Central memory CD8-positive, alpha-beta T cell (primary cell): Measurements from ENCODE around the gene MBNL2.

Experiments used
- ATAC-seq: fragments of 150-1000 bp; cut with Tn5 transposase; replicated peaks from 2 replicates; pipeline ENCODE4 v1.10.0; 2022; ENCODE audit warnings: mild to moderate bottlenecking, moderate FRiP score, moderate number of reproducible peaks; ENCODE audit not compliant: poor library complexity, severe bottlenecking; ENCODE audit errors: extremely low read depth
- DNase-seq, 2 donors: peaks; one replicate each; pipeline ENCODE4 v3.0.0; 2021; ENCODE audit warnings: low spot score in 2 of 2
- H3K27ac Mint-ChIP-seq: one replicate; pipeline ENCODE4 v1.8.0; 2022; ENCODE audit warnings: low read depth, mild to moderate bottlenecking, moderate library complexity, mixed read lengths
- H3K27me3 Mint-ChIP-seq: one replicate; pipeline ENCODE4 v1.8.0; 2022; ENCODE audit warnings: mixed read lengths
- H3K36me3 Mint-ChIP-seq: one replicate; pipeline ENCODE4 v1.8.0; 2022; ENCODE audit warnings: mild to moderate bottlenecking, moderate library complexity, mixed read lengths; ENCODE audit not compliant: insufficient read depth
- H3K4me1 Mint-ChIP-seq: one replicate; pipeline ENCODE4 v1.8.0; 2022; ENCODE audit warnings: mixed read lengths
- H3K4me3 Mint-ChIP-seq: one replicate; pipeline ENCODE4 v1.8.0; 2022; ENCODE audit warnings: mild to moderate bottlenecking, moderate library complexity, mixed read lengths
- H3K9me3 Mint-ChIP-seq: one replicate; pipeline ENCODE4 v1.8.0; 2022; ENCODE audit warnings: mixed read lengths

MBNL2 gene

GRCh38 chr13:97307882-97308624 is 85.9 kb downstream of the MBNL2 start:
- Mint-ChIP-seq H3K9me3 (no peaks in the 10 kb centered on the region), H3K27ac (peak overlapping the region; percentile 27), H3K4me1 (peaks cover 39% of the 10 kb centered on the region), H3K27me3 (no peaks in the 10 kb centered on the region), H3K4me3 (no peak overlapping the region), H3K36me3 (peaks cover 3% of the 10 kb centered on the region)
- DNase-seq (no peak), ATAC-seq (no peak)

GRCh38 chr13:97308735-97309429 is 86.7 kb downstream of the MBNL2 start:
- Mint-ChIP-seq H3K27me3 (no peaks in the 10 kb centered on the region), H3K36me3 (peaks cover 3% of the 10 kb centered on the region), H3K9me3 (peaks cover under 1% of the 10 kb centered on the region), H3K4me1 (peaks cover 43% of the 10 kb centered on the region), H3K4me3 (no peak overlapping the region), H3K27ac (peak overlapping the region; percentile 27)
- DNase-seq (no peak), ATAC-seq (no peak)

- Mint-ChIP-seq H3K4me3 (no peak overlapping the region), H3K36me3 (peaks cover 3% of the 10 kb centered on the region), H3K27ac (no peak overlapping the region), H3K27me3 (no peaks in the 10 kb centered on the region), H3K4me1 (peaks cover 55% of the 10 kb centered on the region), H3K9me3 (peaks cover 4% of the 10 kb centered on the region)
- DNase-seq (no peak), ATAC-seq (no peak)
Observed at GRCh38 chr13:97310809-97311436, 88.8 kb downstream of the MBNL2 start.

DNA sequence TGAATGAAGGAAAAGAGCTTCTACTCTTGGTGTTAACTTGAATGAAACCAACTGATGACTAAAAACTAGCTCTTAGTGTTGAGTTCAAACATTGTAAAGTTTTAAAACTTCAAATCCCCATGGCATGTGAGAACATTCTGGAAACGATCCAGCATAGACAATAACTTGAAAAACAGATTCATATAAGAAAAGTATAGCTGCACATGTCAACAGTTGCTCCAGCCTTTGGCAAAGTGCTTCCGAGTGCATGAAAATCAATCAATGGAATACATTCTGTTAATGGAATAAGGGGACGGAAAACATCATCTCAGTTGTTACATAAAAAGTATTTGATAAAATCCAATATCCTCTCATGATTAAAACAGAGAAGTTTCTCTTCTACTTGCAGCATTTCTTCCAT is 89.8 kb downstream of the MBNL2 start:
- Mint-ChIP-seq H3K4me3 (no peak overlapping the region), H3K4me1 (peaks cover 60% of the 10 kb centered on the region), H3K9me3 (peaks cover 4% of the 10 kb centered on the region), H3K36me3 (peaks cover 3% of the 10 kb centered on the region), H3K27ac (no peak overlapping the region), H3K27me3 (no peaks in the 10 kb centered on the region)
- no peak for ATAC-seq
- no peak for DNase-seq

- no peaks in the 10 kb centered on the region for H3K27me3 Mint-ChIP-seq
- H3K36me3 Mint-ChIP-seq: peaks cover 2% of the 10 kb centered on the region
- peak overlapping the region; percentile 14 for H3K27ac Mint-ChIP-seq
- ATAC-seq (no peak), DNase-seq (no peak)
- H3K9me3 Mint-ChIP-seq: peaks cover 4% of the 10 kb centered on the region
- H3K4me3 Mint-ChIP-seq: no peak overlapping the region
- H3K4me1 Mint-ChIP-seq: peaks cover 56% of the 10 kb centered on the region
Observed at GRCh38 chr13:97313551-97314260, 91.6 kb downstream of the MBNL2 start.

- DNase-seq (no peak), ATAC-seq (no peak)
- Mint-ChIP-seq H3K36me3 (peaks cover 3% of the 10 kb centered on the region), H3K27ac (peak overlapping the region; percentile 36), H3K4me3 (no peak overlapping the region), H3K27me3 (no peaks in the 10 kb centered on the region), H3K4me1 (peaks cover 61% of the 10 kb centered on the region), H3K9me3 (peaks cover 4% of the 10 kb centered on the region)
Observed at GRCh38 chr13:97316390-97316789, 94.3 kb downstream of the MBNL2 start.

- peaks cover 4% of the 10 kb centered on the region for H3K9me3 Mint-ChIP-seq
- no peaks in the 10 kb centered on the region for H3K27me3 Mint-ChIP-seq
- peaks cover 2% of the 10 kb centered on the region for H3K36me3 Mint-ChIP-seq
- H3K27ac Mint-ChIP-seq: peak overlapping the region; percentile 26
- DNase-seq: no peak
- H3K4me1 Mint-ChIP-seq: peaks cover 66% of the 10 kb centered on the region
- ATAC-seq: no peak
- H3K4me3 Mint-ChIP-seq: no peak overlapping the region
Observed at GRCh38 chr13:97317933-97318332, 95.8 kb downstream of the MBNL2 start.

DNA sequence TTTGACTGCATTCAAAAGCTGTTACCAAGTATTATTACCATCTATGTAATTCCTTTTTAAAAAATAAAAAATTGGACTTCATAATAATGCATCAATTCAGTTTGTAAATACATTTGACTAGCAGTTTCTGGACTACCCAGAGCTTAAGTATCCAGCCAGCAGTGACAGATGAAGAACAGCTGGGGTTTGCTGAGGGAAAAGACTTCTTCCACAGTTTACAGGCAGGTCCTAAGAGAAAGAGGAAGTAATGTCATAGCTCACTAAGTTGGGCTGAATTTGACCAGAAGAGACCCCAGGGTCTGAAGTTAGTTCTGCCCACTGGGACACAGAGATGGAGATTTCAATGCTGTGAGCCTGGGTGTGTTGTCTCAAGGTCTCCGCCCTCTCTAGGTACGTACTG is 96.4 kb downstream of the MBNL2 start:
- peaks cover 2% of the 10 kb centered on the region for H3K36me3 Mint-ChIP-seq
- peak overlapping the region; percentile 26 for H3K27ac Mint-ChIP-seq
- H3K9me3 Mint-ChIP-seq: peaks cover 4% of the 10 kb centered on the region
- H3K4me1 Mint-ChIP-seq: peaks cover 62% of the 10 kb centered on the region
- H3K27me3 Mint-ChIP-seq: no peaks in the 10 kb centered on the region
- no peak for DNase-seq
- H3K4me3 Mint-ChIP-seq: no peak overlapping the region
- ATAC-seq: no peak

GRCh38 chr13:97319113-97319720 is 97.1 kb downstream of the MBNL2 start:
- no peaks in the 10 kb centered on the region for H3K27me3 Mint-ChIP-seq
- DNase-seq (no peak), ATAC-seq (no peak)
- H3K4me1 Mint-ChIP-seq: peaks cover 61% of the 10 kb centered on the region
- H3K9me3 Mint-ChIP-seq: peaks cover under 1% of the 10 kb centered on the region
- peaks cover 2% of the 10 kb centered on the region for H3K36me3 Mint-ChIP-seq
- peak overlapping the region; percentile 26 for H3K27ac Mint-ChIP-seq
- H3K4me3 Mint-ChIP-seq: no peak overlapping the region

GRCh38 chr13:97321101-97321500 is 99.0 kb downstream of the MBNL2 start:
- ATAC-seq (no peak), DNase-seq (no peak)
- no peak overlapping the region for H3K4me3 Mint-ChIP-seq
- peaks cover 2% of the 10 kb centered on the region for H3K36me3 Mint-ChIP-seq
- no peaks in the 10 kb centered on the region for H3K27me3 Mint-ChIP-seq
- H3K9me3 Mint-ChIP-seq: no peaks in the 10 kb centered on the region
- peaks cover 60% of the 10 kb centered on the region for H3K4me1 Mint-ChIP-seq
- no peak overlapping the region for H3K27ac Mint-ChIP-seq

- DNase-seq (no peak), ATAC-seq (no peak)
- Mint-ChIP-seq H3K9me3 (no peaks in the 10 kb centered on the region), H3K27ac (no peak overlapping the region), H3K27me3 (no peaks in the 10 kb centered on the region), H3K4me1 (peaks cover 53% of the 10 kb centered on the region), H3K36me3 (peaks cover 2% of the 10 kb centered on the region), H3K4me3 (no peak overlapping the region)
Observed at GRCh38 chr13:97321616-97322321, 99.6 kb downstream of the MBNL2 start.
